Measurements from ENCODE around the gene CAMSAP2. TPM values are rescaled to one million over a fixed set of nuclear protein-coding genes. Genes with fewer than 3 reads are reported as not detected.

CAMSAP2 gene
- total and polyA plus RNA-seq, 5 donors = 6.9 to 39.5 (median 36.0) TPM

- no peaks in the 10 kb centered on the region for H3K9me3 ChIP-seq (ENCODE audit: control insufficient read depth, low read length)
- ATAC-seq (no peak), DNase-seq (no peak)
- no peak overlapping the region for H3K4me3 ChIP-seq (ENCODE audit: low read length)
- no peak overlapping the region for H3K27ac ChIP-seq (ENCODE audit: low read length)
- H3K4me1 ChIP-seq (ENCODE audit: control insufficient read depth, insufficient read depth, low read length) = no peaks in the 10 kb centered on the region
- intact Hi-C loops (cut with DNase I) = no loop called here
- 65% methylated on average over 8 of the region's 8 CpGs for WGBS
- no peaks in the 10 kb centered on the region for H3K27me3 ChIP-seq (ENCODE audit: control insufficient read depth, insufficient read depth)
Measured at GRCh38 chr1:200901796-200902444, 163.2 kb downstream of the CAMSAP2 start.

- ATAC-seq (no peak), DNase-seq (no peak)
- Histone ChIP-seq H3K27ac (ENCODE audit: low read length) (no peak overlapping the region), H3K9me3 (ENCODE audit: control insufficient read depth, low read length) (no peaks in the 10 kb centered on the region), H3K27me3 (ENCODE audit: control insufficient read depth, insufficient read depth) (no peaks in the 10 kb centered on the region), H3K4me3 (ENCODE audit: low read length) (no peak overlapping the region), H3K4me1 (ENCODE audit: control insufficient read depth, insufficient read depth, low read length) (no peaks in the 10 kb centered on the region)
- whole genome bisulfite sequencing = 88% methylated on average over 5 of the region's 5 CpGs
- intact Hi-C loops (cut with DNase I) = no loop called here
Measured at GRCh38 chr1:200903793-200904192, 165.1 kb downstream of the CAMSAP2 start.

DNA sequence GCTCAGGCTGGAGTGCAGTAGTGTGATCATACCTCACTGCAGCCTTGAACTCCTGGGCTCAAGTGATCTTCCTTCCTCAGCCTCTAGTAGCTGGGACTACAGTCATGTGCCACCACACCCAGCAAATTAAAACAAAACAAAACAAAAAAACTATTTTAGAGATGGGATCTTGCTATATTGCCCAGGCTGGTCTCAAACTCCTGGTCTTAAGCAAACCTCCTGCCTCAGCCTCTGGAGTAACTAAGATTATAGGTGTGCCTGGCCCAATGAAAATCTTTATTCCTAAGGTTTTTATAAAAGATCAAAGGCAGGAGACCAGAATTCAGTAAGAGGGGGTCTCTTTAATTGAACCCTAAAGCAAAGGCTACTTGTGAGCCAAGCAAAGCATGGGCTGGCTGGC lies 166.1 kb downstream of the CAMSAP2 start:
- Histone ChIP-seq H3K4me3 (ENCODE audit: low read length) (no peak overlapping the region), H3K27ac (ENCODE audit: low read length) (no peak overlapping the region), H3K4me1 (ENCODE audit: control insufficient read depth, insufficient read depth, low read length) (no peaks in the 10 kb centered on the region), H3K9me3 (ENCODE audit: control insufficient read depth, low read length) (no peaks in the 10 kb centered on the region), H3K27me3 (ENCODE audit: control insufficient read depth, insufficient read depth) (no peaks in the 10 kb centered on the region)
- intact Hi-C loops (cut with DNase I) = no loop called here
- DNase-seq (no peak), ATAC-seq (no peak)

DNA sequence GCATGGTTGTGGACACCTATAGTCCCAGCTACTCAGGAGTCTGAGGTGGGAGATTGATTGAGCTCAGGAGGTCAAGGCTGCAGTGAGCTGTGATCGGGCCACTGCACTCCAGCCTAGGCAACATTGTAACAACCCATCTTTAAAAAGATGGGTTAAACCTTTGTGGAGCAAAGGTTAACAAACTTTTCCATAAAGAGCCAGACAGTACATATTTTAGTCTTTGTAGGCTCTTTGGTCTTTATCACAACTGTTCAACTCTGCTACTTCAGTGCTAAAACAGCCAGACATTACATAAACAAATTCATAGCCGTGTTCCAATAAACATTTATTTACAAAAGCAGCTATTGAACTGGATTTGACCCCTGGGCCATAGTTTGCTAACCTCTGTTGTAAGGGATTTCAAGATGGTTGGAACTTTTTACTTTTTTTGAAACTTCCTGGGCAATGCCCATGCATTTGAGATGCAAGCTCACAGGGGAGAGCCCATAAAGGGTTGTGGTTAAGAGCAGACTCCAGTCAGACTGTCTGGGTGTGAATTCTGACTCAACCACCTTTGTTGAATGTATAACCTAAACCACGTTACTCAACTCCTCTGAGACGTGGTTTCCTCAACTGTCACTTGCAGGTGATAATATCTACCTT lies 166.8 kb downstream of the CAMSAP2 start:
- Histone ChIP-seq H3K4me3 (ENCODE audit: low read length) (no peak overlapping the region), H3K27ac (ENCODE audit: low read length) (no peak overlapping the region), H3K9me3 (ENCODE audit: control insufficient read depth, low read length) (no peaks in the 10 kb centered on the region), H3K27me3 (ENCODE audit: control insufficient read depth, insufficient read depth) (no peaks in the 10 kb centered on the region), H3K4me1 (ENCODE audit: control insufficient read depth, insufficient read depth, low read length) (no peaks in the 10 kb centered on the region)
- ATAC-seq = no peak
- intact Hi-C loops (cut with DNase I) = no loop called here
- WGBS = 84% methylated on average over 4 of the region's 4 CpGs
- DNase-seq = no peak

DNA sequence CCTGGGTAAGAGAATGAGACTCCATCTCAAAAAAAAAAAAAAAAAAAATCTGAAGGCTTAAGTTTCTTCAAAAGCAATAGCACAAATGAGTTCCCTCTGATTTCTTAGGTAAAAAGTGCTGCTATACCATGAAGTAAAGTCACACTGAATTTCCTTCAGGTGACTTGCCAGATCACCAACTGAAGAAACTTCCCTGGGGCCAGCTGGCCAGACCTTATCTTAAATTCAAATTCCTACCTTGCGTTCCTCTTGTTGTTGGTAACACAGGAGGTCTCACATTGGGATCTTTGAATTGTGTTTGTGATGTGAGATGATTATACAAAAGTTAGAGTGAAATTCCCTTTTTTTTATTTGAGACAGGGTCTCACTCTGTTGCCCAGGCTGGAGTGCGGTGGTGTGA lies 167.8 kb downstream of the CAMSAP2 start:
- DNase-seq (no peak), ATAC-seq (no peak)
- Histone ChIP-seq H3K4me3 (ENCODE audit: low read length) (no peak overlapping the region), H3K9me3 (ENCODE audit: control insufficient read depth, low read length) (no peaks in the 10 kb centered on the region), H3K4me1 (ENCODE audit: control insufficient read depth, insufficient read depth, low read length) (no peaks in the 10 kb centered on the region), H3K27ac (ENCODE audit: low read length) (no peak overlapping the region), H3K27me3 (ENCODE audit: control insufficient read depth, insufficient read depth) (no peaks in the 10 kb centered on the region)
- intact Hi-C loops (cut with DNase I) = no loop called here
- WGBS = 94% methylated on average over 2 of the region's 2 CpGs

- H3K27ac ChIP-seq (ENCODE audit: low read length) = no peak overlapping the region
- intact Hi-C loops (cut with DNase I) = no loop called here
- no peak overlapping the region for H3K4me3 ChIP-seq (ENCODE audit: low read length)
- ATAC-seq (no peak), DNase-seq (no peak)
- H3K4me1 ChIP-seq (ENCODE audit: control insufficient read depth, insufficient read depth, low read length) = no peaks in the 10 kb centered on the region
- WGBS = 81% methylated on average over 5 of the region's 5 CpGs
- no peaks in the 10 kb centered on the region for H3K9me3 ChIP-seq (ENCODE audit: control insufficient read depth, low read length)
- H3K27me3 ChIP-seq (ENCODE audit: control insufficient read depth, insufficient read depth) = no peaks in the 10 kb centered on the region
Measured at GRCh38 chr1:200907611-200908097, 169.0 kb downstream of the CAMSAP2 start.

GRCh38 chr1:200908191-200908868 lies 169.6 kb downstream of the CAMSAP2 start:
- 93% methylated on average over 6 of the region's 6 CpGs for WGBS
- Histone ChIP-seq H3K4me1 (ENCODE audit: control insufficient read depth, insufficient read depth, low read length) (no peaks in the 10 kb centered on the region), H3K4me3 (ENCODE audit: low read length) (no peak overlapping the region), H3K9me3 (ENCODE audit: control insufficient read depth, low read length) (no peaks in the 10 kb centered on the region), H3K27me3 (ENCODE audit: control insufficient read depth, insufficient read depth) (no peaks in the 10 kb centered on the region), H3K27ac (ENCODE audit: low read length) (no peak overlapping the region)
- no peak for ATAC-seq
- intact Hi-C loops (cut with DNase I) = no loop called here
- no peak for DNase-seq

DNA sequence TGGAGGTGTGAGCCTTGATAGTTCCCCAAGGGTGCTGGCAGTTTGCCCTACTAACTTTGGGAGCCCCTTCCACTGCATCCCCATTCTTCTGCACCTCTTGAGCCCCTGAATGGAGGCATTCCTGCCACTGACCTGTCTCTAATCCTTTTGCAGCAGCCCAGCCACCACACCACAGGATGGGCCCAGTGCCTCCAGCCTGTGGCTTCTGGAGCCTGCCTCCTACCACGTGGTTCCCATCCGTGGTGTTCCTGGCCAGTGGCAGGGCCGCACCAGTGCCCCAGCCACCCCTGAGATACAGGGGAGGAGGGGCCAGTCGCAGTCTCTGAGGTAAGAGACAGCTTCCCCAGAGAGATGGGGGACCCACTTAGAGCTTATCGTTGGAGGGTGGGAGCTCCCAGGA lies 170.4 kb downstream of the CAMSAP2 start:
- Histone ChIP-seq H3K27me3 (ENCODE audit: control insufficient read depth, insufficient read depth) (no peaks in the 10 kb centered on the region), H3K4me3 (ENCODE audit: low read length) (no peak overlapping the region), H3K4me1 (ENCODE audit: control insufficient read depth, insufficient read depth, low read length) (no peaks in the 10 kb centered on the region), H3K9me3 (ENCODE audit: control insufficient read depth, low read length) (no peaks in the 10 kb centered on the region), H3K27ac (ENCODE audit: low read length) (no peak overlapping the region)
- DNase-seq (no peak), ATAC-seq (no peak)
- intact Hi-C loops (cut with DNase I) = no loop called here
- WGBS = 90% methylated on average over 5 of the region's 5 CpGs

- intact Hi-C loops (cut with DNase I) = no loop called here
Measured at GRCh38 chr1:200909757-200910239, 171.1 kb downstream of the CAMSAP2 start.

More at GRCh38 chr1:200909757-200910239, 171.1 kb downstream of the CAMSAP2 start:
- DNase-seq = no peak
- 86% methylated on average over 4 of the region's 4 CpGs for WGBS
- Histone ChIP-seq H3K9me3 (ENCODE audit: control insufficient read depth, low read length) (no peaks in the 10 kb centered on the region), H3K4me1 (ENCODE audit: control insufficient read depth, insufficient read depth, low read length) (no peaks in the 10 kb centered on the region), H3K27me3 (ENCODE audit: control insufficient read depth, insufficient read depth) (no peaks in the 10 kb centered on the region), H3K27ac (ENCODE audit: low read length) (no peak overlapping the region), H3K4me3 (ENCODE audit: low read length) (no peak overlapping the region)
- no peak for ATAC-seq
